GM12878 (cell line): Measurements from ENCODE around the gene ATXN1. TPM values are rescaled to one million over a fixed set of nuclear protein-coding genes. Genes with fewer than 3 reads are reported as not detected.

Experiments
- CBX3 ChIP-seq: fragments of 200-600 bp; sonication (generic); IDR thresholded peaks from 2 replicates; pipeline ENCODE4 v1.6.1; 2016; ENCODE audit warnings: low read depth, borderline replicate concordance
- CBX5 ChIP-seq: sonication (generic); IDR thresholded peaks from 2 replicates; pipeline ENCODE4 v1.6.1; 2016; ENCODE audit warnings: low read depth, moderate library complexity, mild to moderate bottlenecking, inconsistent platforms
- CUX1 ChIP-seq: IDR thresholded peaks from 2 replicates; pipeline ENCODE4 v1.6.1; 2012; ENCODE audit warnings: improper control_type of control experiment, low read depth, low read length; ENCODE audit not compliant: insufficient replicate concordance
- DPF2 ChIP-seq: fragments of 450-650 bp; IDR thresholded peaks from 2 replicates; pipeline ENCODE4 v1.6.1; 2017; ENCODE audit warnings: mild to moderate bottlenecking
- EGR1 ChIP-seq, 2 experiments: IDR thresholded peaks; 1 replicate in 1 of 2; 2 replicates in 1 of 2; pipeline ENCODE4 v1.6.1; 2011 to 2012; ENCODE audit warnings: low read depth in 2 of 2, low read length in 2 of 2, borderline replicate concordance in 1 of 2, mild to moderate bottlenecking in 1 of 2, moderate library complexity in 1 of 2
- GABPA ChIP-seq: IDR thresholded peaks from 2 replicates; pipeline ENCODE4 v1.6.1; 2014; ENCODE audit warnings: antibody characterized with exemption, low read depth, mild to moderate bottlenecking, inconsistent platforms
- HSF1 ChIP-seq: fragments of 150-350 bp; IDR thresholded peaks from 2 replicates; pipeline ENCODE4 v1.6.1; 2014; ENCODE audit warnings: mild to moderate bottlenecking, low read depth, low read length
- IRF4 ChIP-seq: IDR thresholded peaks from 2 replicates; pipeline ENCODE4 v1.6.1; 2011; ENCODE audit warnings: low read depth, low read length
- NFYB ChIP-seq: IDR thresholded peaks from 2 replicates; pipeline ENCODE4 v1.6.1; 2011; ENCODE audit warnings: low read depth, mild to moderate bottlenecking, low read length, improper control_type of control experiment, moderate library complexity; ENCODE audit not compliant: insufficient read depth
- NR2C2 ChIP-seq: IDR thresholded peaks from 2 replicates; pipeline ENCODE4 v1.6.1; 2011; ENCODE audit warnings: borderline replicate concordance, low read depth; ENCODE audit not compliant: control insufficient read depth, insufficient read length
- PAX5 ChIP-seq: IDR thresholded peaks from 2 replicates; pipeline ENCODE4 v1.6.1; 2011; ENCODE audit warnings: low read depth, low read length, borderline replicate concordance
- POU2F2 ChIP-seq: IDR thresholded peaks from 3 replicates; pipeline ENCODE4 v1.6.1; 2011; ENCODE audit warnings: low read depth, mild to moderate bottlenecking, low read length, borderline replicate concordance
- RAD51 ChIP-seq: fragments of 450-650 bp; IDR thresholded peaks from 2 replicates; pipeline ENCODE4 v1.6.1; 2016; ENCODE audit warnings: moderate library complexity, mild to moderate bottlenecking, inconsistent platforms
- RB1 ChIP-seq: fragments of 450-650 bp; formaldehyde crosslinking; IDR thresholded peaks from 2 replicates; pipeline ENCODE4 v1.6.1; 2017; ENCODE audit warnings: mild to moderate bottlenecking, borderline replicate concordance
- SKIL ChIP-seq: fragments of 450-650 bp; IDR thresholded peaks from 2 replicates; pipeline ENCODE4 v1.6.1; 2017; ENCODE audit warnings: mild to moderate bottlenecking, low read depth, inconsistent platforms; ENCODE audit not compliant: poor library complexity, severe bottlenecking
- SPI1 ChIP-seq: IDR thresholded peaks from 2 replicates; pipeline ENCODE4 v1.6.1; 2011; ENCODE audit warnings: low read depth, mild to moderate bottlenecking, low read length, moderate library complexity, borderline replicate concordance; ENCODE audit not compliant: insufficient read depth
- STAT1 ChIP-seq: fragments of 450-650 bp; conservative IDR thresholded peaks from 2 replicates; pipeline ENCODE4 v1.6.1; 2014; ENCODE audit warnings: antibody characterized with exemption, mild to moderate bottlenecking
- STAT3 ChIP-seq: IDR thresholded peaks from 2 replicates; pipeline ENCODE4 v1.6.1; 2011; ENCODE audit warnings: low read depth, low read length, improper control_type of control experiment
- TBL1XR1 ChIP-seq: IDR thresholded peaks from 2 replicates; pipeline ENCODE4 v1.6.1; 2012; ENCODE audit warnings: low read depth, low read length, improper control_type of control experiment
- USF2 ChIP-seq: IDR thresholded peaks from 2 replicates; pipeline ENCODE4 v1.6.1; 2011; ENCODE audit warnings: low read depth, low read length, improper control_type of control experiment, borderline replicate concordance
- ZNF217 ChIP-seq: fragments of 450-650 bp; IDR thresholded peaks from 2 replicates; pipeline ENCODE4 v1.6.1; 2017; ENCODE audit warnings: antibody characterized with exemption, mild to moderate bottlenecking
- ZZZ3 ChIP-seq: IDR thresholded peaks from 2 replicates; pipeline ENCODE4 v1.6.1; 2011; ENCODE audit warnings: low read depth; ENCODE audit not compliant: control insufficient read depth, insufficient read length
- polyA plus RNA-seq, 11 experiments: library from polyadenylated mRNA; depleted of rRNA in 4 of 11; unstranded in 6 of 11; stranded (reverse) in 5 of 11; fragments of >200 nt; fragmentation: Nextera tagmentation in 4 of 11; fragmentation: Illumina TruSeq in 1 of 11; extraction: Ambion mirVana in 4 of 11; extraction: Trizol in 1 of 11; gene quantifications; 1 replicate in 1 of 11; 2 replicates in 10 of 11; pipeline versions ENCODE4 v1.2.1 to v1.2.3, GENCODE V29; 2011 to 2016; ENCODE audit warnings: inconsistent platforms in 2 of 11, missing spikeins in 2 of 11, low read depth in 1 of 11
- total RNA-seq, 4 experiments: library from RNA; depleted of rRNA in 3 of 4; stranded (reverse); fragments of >200 nt in 3 of 4; fragmentation: Illumina TruSeq in 1 of 4; extraction: Trizol in 1 of 4; gene quantifications; 2 replicates each; pipeline versions ENCODE4 v1.2.1 to v1.2.3, GENCODE V29; 2013 to 2021

ATXN1 gene
- total and polyA plus RNA-seq, 10 of the 15 experiments (the other 5 are each of a cell fraction or from before 2014, with no cell fraction given), result 12.2 to 51.2 (median 20.5) TPM

- TF ChIP-seq CUX1, result no peak
- TF ChIP-seq USF2, result no peak
- no peak for TF ChIP-seq RAD51
- no peak for TF ChIP-seq CBX5
- TF ChIP-seq STAT1, result no peak
- no peak for TF ChIP-seq ZZZ3
- no peak for TF ChIP-seq POU2F2
- no peak for TF ChIP-seq SKIL
- TF ChIP-seq SPI1, result no peak
- TF ChIP-seq CBX3, result no peak
- peak; percentile 34; the same call in 1 of the 2 replicates for TF ChIP-seq PAX5
- no peak for TF ChIP-seq HSF1
- TF ChIP-seq ZNF217, result no peak; the same call in 1 of the 2 replicates
- no peak for TF ChIP-seq EGR1 (IDR thresholded peaks at IDR 0.05; ENCODE audit: borderline replicate concordance in 1 of 2, low read depth in 2 of 2, low read length in 2 of 2)
- no peak for TF ChIP-seq STAT3
- no peak for TF ChIP-seq IRF4
- peak; percentile 68; the same call in 1 of the 2 replicates for TF ChIP-seq TBL1XR1
- no peak for TF ChIP-seq RB1
- no peak for TF ChIP-seq NR2C2
- TF ChIP-seq NFYB, result no peak
- 0 out of 2 replicates have a peak, but pooled peaks have one; percentile 29 for TF ChIP-seq DPF2
- TF ChIP-seq GABPA, result 0 out of 2 replicates have a peak, but pooled peaks have one; percentile 15
These were observed 103.5 kb downstream of the ATXN1 start (continued) for GRCh38 chr6:16657768-16658167.
